Neural cell (in vitro differentiated cells): ENCODE data around the gene FAM107B.

Experiments
- CTCF ChIP-seq: fragments of 450-650 bp; IDR thresholded peaks from 2 replicates; pipeline ENCODE4 v1.5.1; 2014; ENCODE audit warnings: antibody characterized with exemption, mild to moderate bottlenecking, moderate library complexity; ENCODE audit not compliant: poor library complexity, severe bottlenecking
- EP300 ChIP-seq: fragments of 450-650 bp; conservative IDR thresholded peaks from 2 replicates; pipeline ENCODE4 v1.6.1; 2014; ENCODE audit warnings: antibody characterized with exemption, mild to moderate bottlenecking, moderate library complexity; ENCODE audit not compliant: poor library complexity, severe bottlenecking

- no peak for TF ChIP-seq EP300
- no peak for TF ChIP-seq CTCF
Measured at GRCh38 chr10:14784459-14785055, 9.9 kb upstream of the FAM107B start.
